NB4 (cell line): ENCODE measurements around the gene MIER2.
"Not testable (repeated sequence)": the region's sequence is repeated elsewhere in the genome, so short reads cannot be mapped to it uniquely, and the experiment has no call there.

ENCODE experiments used
- MYC ChIP-seq: IDR thresholded peaks from 2 replicates; pipeline ENCODE4 v1.6.1; 2011; ENCODE audit warnings: low read depth, low read length
- POLR2A ChIP-seq: IDR thresholded peaks from 2 replicates; pipeline ENCODE4 v1.6.1; 2011; ENCODE audit warnings: mild to moderate bottlenecking; ENCODE audit not compliant: insufficient read length; ENCODE audit errors: extremely low read depth
- TF ChIP-seq, protein P1 (sequence below): IDR thresholded peaks from one replicate; pipeline ENCODE4 v1.5.1; 2012; ENCODE audit warnings: low read depth, low read length
- TF ChIP-seq, protein P2 (sequence below): IDR thresholded peaks from 2 replicates; pipeline ENCODE4 v1.6.1; 2011; ENCODE audit warnings: low read depth, low read length

DNA sequence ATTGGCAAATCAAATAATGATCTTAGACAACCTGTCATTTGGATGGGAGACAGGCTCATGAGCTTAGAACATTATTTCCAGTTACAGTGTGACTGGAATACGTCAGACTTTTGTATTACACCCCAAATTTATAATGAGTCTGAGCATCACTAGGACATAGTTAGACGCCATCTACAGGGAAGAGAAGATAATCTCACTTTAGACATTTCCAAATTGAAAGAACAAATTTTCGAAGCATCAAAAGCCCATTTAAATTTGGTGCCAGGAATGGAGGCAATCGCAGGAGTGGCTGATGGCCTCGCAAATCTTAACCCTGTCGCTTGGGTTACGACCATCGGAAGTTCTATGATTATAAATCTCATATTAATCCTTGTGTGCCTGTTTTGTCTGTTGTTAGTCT, 41.6 kb upstream of the MIER2 start:
- not testable (repeated sequence) for TF ChIP-seq POLR2A, MYC
- TF ChIP-seq, protein P1, sequence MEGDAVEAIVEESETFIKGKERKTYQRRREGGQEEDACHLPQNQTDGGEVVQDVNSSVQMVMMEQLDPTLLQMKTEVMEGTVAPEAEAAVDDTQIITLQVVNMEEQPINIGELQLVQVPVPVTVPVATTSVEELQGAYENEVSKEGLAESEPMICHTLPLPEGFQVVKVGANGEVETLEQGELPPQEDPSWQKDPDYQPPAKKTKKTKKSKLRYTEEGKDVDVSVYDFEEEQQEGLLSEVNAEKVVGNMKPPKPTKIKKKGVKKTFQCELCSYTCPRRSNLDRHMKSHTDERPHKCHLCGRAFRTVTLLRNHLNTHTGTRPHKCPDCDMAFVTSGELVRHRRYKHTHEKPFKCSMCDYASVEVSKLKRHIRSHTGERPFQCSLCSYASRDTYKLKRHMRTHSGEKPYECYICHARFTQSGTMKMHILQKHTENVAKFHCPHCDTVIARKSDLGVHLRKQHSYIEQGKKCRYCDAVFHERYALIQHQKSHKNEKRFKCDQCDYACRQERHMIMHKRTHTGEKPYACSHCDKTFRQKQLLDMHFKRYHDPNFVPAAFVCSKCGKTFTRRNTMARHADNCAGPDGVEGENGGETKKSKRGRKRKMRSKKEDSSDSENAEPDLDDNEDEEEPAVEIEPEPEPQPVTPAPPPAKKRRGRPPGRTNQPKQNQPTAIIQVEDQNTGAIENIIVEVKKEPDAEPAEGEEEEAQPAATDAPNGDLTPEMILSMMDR = not testable (repeated sequence)
- TF ChIP-seq, protein P2, sequence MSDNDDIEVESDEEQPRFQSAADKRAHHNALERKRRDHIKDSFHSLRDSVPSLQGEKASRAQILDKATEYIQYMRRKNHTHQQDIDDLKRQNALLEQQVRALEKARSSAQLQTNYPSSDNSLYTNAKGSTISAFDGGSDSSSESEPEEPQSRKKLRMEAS = not testable (repeated sequence)
